Measurements from ENCODE around the gene RAVER1. TPM values are rescaled to one million over a fixed set of nuclear protein-coding genes. Genes with fewer than 3 reads are reported as not detected.
A peak's percentile ranks its signal among the peaks of the same experiment; 100 is the strongest.
"Not testable (repeated sequence)": the region's sequence is repeated elsewhere in the genome, so short reads cannot be mapped to it uniquely, and the experiment has no call there.

Gene RAVER1
- total RNA-seq: 100 to 1,000 TPM in 1 of 2 donors, 10 to 100 TPM in 1; 67.1 to 101 TPM

DNA sequence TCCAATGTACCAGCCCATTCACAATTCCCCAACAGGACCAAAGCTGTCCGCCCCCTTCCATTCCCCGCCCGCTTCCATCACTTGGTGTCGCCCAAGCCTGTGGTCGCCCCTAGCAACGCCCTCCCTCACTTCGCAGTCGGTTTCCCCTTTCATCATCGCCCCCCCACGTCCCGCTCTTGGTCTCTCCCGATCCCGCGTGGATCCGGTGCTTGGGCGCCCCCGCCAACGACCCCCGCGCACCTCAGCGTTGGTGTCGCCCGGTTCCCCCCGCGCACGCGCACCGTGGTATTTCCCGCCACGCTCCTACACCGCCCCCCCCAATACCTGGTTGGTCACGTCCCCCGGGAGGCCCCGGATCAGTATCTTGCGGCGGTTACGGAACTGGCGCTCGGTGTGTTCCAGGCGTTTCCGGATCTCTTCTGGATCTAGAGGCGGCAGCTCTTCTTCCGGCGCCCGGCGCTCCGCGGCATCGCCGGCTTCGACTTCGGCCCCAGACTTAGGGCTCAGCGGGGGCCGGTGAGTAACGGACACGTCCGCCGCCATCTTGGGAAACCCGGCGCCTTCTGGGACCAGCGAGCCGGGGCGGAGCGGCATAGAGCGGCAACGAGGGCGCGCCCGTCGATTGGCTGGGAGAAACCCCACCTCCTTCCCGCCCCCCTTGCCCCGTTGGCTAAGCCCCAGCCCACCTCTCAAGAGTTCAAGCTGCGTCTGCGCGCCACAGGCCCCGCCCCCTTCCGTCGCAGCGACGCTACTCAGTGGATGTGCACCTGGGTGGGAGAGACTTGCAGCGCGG is at the start of gene RAVER1:
RAVER1 (minus strand) TSS at position 565 of the 793 bp plus-strand sequence; CDS start at position 543, 22 bp downstream.
- TF ChIP-seq CTCF (IDR thresholded peaks at IDR 0.05): no peak
- H3K9ac ChIP-seq (ENCODE audit: low read depth in 2 of 2, low read length in 2 of 2): peak within 1 kb of the TSS; percentile 73 to 80
- H3K27me3 ChIP-seq: no peaks in the 10 kb centered on the region
- H3K36me3 ChIP-seq: peaks cover 6% of the 10 kb centered on the region
- H3K9me3 ChIP-seq: no peaks in the 10 kb centered on the region
- H3K4me3 ChIP-seq: peak within 1 kb of the TSS; percentile 85
- H3K4me1 ChIP-seq: peaks cover 8% of the 10 kb centered on the region
- peak; percentile 98 for DNase-seq
- H3K27ac ChIP-seq: peak within 1 kb of the TSS; percentile 84
- intact Hi-C loops (cut with DNase I): loop anchor here (5.0 kb wide), 1 partner anchor 66 kb away; no protein-coding TSS in a partner anchor

DNA sequence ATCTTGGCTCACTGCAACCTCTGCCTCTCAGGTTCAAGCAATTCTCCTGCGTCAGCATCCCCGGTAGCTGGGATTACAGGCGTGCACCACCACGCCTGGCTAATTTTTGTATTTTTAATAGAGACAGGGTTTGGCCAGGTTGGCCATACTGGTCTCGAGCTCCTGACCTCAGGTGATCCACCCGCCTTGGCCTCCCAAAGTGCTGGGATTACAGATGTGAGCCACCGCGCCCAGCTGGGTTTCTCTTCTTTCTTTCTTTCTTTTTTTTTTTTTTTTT is 49.8 kb upstream of the RAVER1 start:
- not testable (repeated sequence) for H3K9me3 ChIP-seq; H3K27ac ChIP-seq; H3K27me3 ChIP-seq; H3K4me3 ChIP-seq; DNase-seq; H3K36me3 ChIP-seq; H3K9ac ChIP-seq (ENCODE audit: low read depth in 2 of 2, low read length in 2 of 2); H3K4me1 ChIP-seq
- intact Hi-C loops (cut with DNase I): loop anchor here (5.0 kb wide), 1 partner anchor 46 kb away; the partner anchor contains the start of gene ICAM3

- no peak for TF ChIP-seq CTCF (IDR thresholded peaks at IDR 0.05)
- Histone ChIP-seq H3K9ac (ENCODE audit: low read depth in 2 of 2, low read length in 2 of 2) (peak within 1 kb of the TSS; percentile 98 to 99), H3K4me3 (peak within 1 kb of the TSS; percentile 91)
Observed at GRCh38 chr19:10380313-10381102, 47.2 kb upstream of the RAVER1 start, which contains the start of gene TYK2. Gene TYK2, minus strand, starts transcription at chr19:10380572. Its CDS starts 2,166 bp downstream, at chr19:10378406.

DNA sequence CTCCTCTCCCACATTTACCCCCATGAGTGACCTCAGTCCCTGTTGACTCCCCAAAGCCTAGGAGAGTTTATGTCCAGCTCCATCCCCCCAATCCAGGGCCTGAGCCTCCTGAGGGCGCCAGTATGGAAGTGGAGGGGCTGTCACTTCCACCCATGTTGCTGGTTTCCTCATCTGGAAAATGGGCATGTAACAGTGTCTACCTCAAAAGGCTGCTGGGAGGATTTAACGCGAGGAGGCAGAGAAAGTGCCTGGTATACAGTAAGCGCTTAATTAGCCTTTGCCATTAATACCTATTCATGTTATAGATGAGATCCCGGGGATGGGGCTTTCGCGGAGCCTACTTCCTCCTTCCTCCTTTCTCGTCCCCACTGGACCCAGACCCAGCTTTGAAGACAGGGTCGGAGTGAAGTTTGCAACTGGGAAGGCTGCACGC is 46.6 kb upstream of the RAVER1 start:
- Histone ChIP-seq H3K27me3 (no peaks in the 10 kb centered on the region), H3K4me1 (peaks cover 8% of the 10 kb centered on the region), H3K4me3 (peak overlapping the region; percentile 91), H3K27ac (peak overlapping the region; percentile 69), H3K36me3 (peaks cover 5% of the 10 kb centered on the region), H3K9ac (ENCODE audit: low read depth in 2 of 2, low read length in 2 of 2) (peak overlapping the region; percentile 98 to 99), H3K9me3 (no peaks in the 10 kb centered on the region)
- TF ChIP-seq CTCF (IDR thresholded peaks at IDR 0.05): no peak
- no peak for DNase-seq
- intact Hi-C loops (cut with DNase I): loop anchor here (5.0 kb wide), 1 partner anchor 43 kb away; the partner anchor contains the start of gene ICAM3

More at GRCh38 chr19:10380313-10381102, 47.2 kb upstream of the RAVER1 start, which contains the start of gene TYK2:
- DNase-seq: peak; percentile 99
- intact Hi-C loops (cut with DNase I): loop anchor here (5.0 kb wide), 1 partner anchor 43 kb away; the partner anchor contains the start of gene ICAM3
- H3K4me1 ChIP-seq: peaks cover 8% of the 10 kb centered on the region
- H3K27ac ChIP-seq: peak within 1 kb of the TSS; percentile 69
- H3K27me3 ChIP-seq: no peaks in the 10 kb centered on the region
- no peaks in the 10 kb centered on the region for H3K9me3 ChIP-seq
- H3K36me3 ChIP-seq: peaks cover 5% of the 10 kb centered on the region

GRCh38 chr19:10378124-10378523 is 44.8 kb upstream of the RAVER1 start:
- H3K9me3 ChIP-seq: no peaks in the 10 kb centered on the region
- peaks cover 8% of the 10 kb centered on the region for H3K4me1 ChIP-seq
- no peak overlapping the region for H3K4me3 ChIP-seq
- no peaks in the 10 kb centered on the region for H3K27me3 ChIP-seq
- no peak overlapping the region for H3K27ac ChIP-seq
- H3K9ac ChIP-seq (ENCODE audit: low read depth in 2 of 2, low read length in 2 of 2): no peak overlapping the region
- no peak for TF ChIP-seq CTCF (IDR thresholded peaks at IDR 0.05)
- H3K36me3 ChIP-seq: peaks cover 5% of the 10 kb centered on the region
- intact Hi-C loops (cut with DNase I): no loop called here
- DNase-seq: no peak

DNA sequence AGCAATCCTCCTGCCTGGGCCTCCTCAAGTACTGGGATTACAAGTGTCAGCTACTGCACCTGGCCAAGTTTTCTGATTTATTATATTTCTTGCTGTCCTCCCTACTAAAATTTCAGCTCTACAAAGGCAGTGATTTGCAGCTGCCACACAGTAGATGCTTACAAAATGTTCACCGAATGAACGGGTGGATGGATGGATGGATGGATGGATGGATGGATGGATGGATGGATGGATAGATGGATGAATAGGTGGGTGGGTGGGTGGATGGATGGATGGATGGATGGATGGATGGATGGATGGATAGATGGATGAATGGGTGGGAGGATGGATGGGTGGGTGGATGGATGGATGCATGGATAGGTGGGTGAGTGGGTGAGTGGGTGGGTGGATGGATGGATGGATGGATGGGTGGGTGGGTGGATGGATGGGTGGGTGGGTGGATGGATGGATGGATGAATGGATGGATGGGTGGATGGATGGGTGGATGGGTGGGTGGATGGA is 43.9 kb upstream of the RAVER1 start:
- H3K27me3 ChIP-seq; DNase-seq; H3K9me3 ChIP-seq; intact Hi-C loops (cut with DNase I); H3K9ac ChIP-seq (ENCODE audit: low read depth in 2 of 2, low read length in 2 of 2); H3K36me3 ChIP-seq; H3K27ac ChIP-seq; H3K4me1 ChIP-seq; H3K4me3 ChIP-seq: not testable (repeated sequence)
